MM.1S (cell line): ENCODE results near the gene SCN3B.

Experiments
- EZH2 ChIP-seq: fragments of 300-600 bp; sonication (generic); optimal IDR thresholded peaks from 2 replicates; pipeline ENCODE3; 2017; ENCODE audit warnings: low read depth, mild to moderate bottlenecking, antibody characterized with exemption, low read length, mixed read lengths
- TF ChIP-seq, protein P1 (sequence below): fragments of 300-600 bp; sonication (generic); IDR thresholded peaks from 2 replicates; pipeline ENCODE4 v1.5.1; 2016; ENCODE audit warnings: antibody characterized with exemption, low read length, mixed read lengths

DNA sequence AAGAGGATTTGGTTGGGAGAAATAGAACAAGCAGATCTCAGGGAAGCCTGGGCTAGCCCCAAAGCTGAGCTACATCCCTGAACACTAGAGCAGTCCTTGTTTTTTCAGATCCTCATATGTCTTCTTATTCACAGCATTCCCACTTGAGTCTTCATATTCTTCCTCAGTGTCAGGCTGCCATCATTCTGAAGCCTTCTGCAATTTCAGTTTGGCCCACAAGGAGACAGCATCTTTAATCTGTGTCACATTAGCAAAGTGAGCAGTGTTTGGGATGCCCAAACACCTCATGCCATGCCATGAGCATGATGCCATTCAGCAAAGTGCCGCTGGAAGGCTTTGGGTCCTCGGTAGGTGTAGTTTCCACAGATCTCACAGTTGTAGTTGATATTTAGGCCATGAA is 56.6 kb downstream of the SCN3B start:
- TF ChIP-seq, protein P1, sequence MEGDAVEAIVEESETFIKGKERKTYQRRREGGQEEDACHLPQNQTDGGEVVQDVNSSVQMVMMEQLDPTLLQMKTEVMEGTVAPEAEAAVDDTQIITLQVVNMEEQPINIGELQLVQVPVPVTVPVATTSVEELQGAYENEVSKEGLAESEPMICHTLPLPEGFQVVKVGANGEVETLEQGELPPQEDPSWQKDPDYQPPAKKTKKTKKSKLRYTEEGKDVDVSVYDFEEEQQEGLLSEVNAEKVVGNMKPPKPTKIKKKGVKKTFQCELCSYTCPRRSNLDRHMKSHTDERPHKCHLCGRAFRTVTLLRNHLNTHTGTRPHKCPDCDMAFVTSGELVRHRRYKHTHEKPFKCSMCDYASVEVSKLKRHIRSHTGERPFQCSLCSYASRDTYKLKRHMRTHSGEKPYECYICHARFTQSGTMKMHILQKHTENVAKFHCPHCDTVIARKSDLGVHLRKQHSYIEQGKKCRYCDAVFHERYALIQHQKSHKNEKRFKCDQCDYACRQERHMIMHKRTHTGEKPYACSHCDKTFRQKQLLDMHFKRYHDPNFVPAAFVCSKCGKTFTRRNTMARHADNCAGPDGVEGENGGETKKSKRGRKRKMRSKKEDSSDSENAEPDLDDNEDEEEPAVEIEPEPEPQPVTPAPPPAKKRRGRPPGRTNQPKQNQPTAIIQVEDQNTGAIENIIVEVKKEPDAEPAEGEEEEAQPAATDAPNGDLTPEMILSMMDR, result no peak
- no peak for TF ChIP-seq EZH2
